DMS153 (cell line): ENCODE data around the gene GNAO1.

Experiments
- DNase-seq: peaks from one replicate; lab custom pipeline; 2025; lab: John Stamatoyannopoulos, UW

Gene GNAO1

DNA sequence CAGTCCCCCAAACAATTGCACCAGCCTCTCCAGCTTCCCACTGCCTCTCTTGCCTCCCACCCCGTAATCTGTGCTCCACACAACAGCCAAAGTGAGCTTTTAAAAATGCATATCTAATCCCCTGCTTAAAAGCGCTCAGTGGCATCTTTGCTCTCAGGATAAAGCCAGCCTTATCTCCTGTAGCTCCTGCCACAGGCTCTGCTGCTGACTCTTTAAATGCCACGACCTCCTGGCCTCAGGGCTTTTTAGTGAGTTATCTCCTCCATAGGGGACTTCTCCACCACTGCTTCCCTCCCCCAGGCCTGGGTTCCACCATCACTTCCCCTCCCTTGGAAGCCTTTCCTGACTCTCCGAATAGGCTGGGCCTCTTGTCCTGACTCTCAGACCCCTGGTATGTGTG is 98.6 kb downstream of the GNAO1 start:
- DNase-seq, result no peak

DNA sequence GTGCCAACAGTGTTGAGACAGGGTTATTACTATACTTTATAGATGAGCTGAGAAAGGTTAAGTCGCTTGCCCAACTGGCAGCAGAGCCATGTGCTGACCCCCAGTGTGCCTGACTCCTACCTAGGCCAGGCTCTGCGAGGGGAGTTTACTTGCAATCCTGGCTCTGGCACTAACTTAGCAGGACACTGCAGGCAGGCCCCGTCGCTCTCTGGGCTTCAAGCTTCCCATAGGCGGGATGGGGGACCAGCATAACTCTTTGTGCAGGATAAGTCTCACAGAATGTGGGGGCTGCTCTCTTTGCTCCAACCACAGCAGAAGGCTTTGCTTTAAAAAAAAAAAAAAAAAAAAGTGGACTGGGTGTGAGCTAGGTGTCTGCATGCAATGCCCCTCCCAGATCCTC is 102.7 kb downstream of the GNAO1 start:
- DNase-seq, result no peak

DNA sequence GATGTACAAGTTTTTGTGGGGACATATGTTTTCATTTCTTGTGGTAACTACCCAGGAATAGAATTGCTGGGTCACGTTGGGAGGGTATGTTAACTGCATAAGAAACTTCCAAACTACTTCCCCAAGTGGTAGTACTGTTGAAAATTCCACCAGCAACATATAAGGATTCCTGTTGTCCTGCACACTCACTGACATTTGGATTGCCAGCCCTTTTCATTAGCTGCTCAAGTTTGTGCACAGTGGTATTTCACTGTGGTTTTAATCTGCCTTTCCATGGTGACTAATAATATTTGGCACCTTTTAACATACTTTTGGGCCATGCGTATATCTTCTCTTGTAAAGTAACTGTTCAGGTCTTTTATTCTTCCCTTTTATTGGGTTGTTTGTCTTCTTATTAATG is 103.3 kb downstream of the GNAO1 start:
- DNase-seq, result no peak

DNA sequence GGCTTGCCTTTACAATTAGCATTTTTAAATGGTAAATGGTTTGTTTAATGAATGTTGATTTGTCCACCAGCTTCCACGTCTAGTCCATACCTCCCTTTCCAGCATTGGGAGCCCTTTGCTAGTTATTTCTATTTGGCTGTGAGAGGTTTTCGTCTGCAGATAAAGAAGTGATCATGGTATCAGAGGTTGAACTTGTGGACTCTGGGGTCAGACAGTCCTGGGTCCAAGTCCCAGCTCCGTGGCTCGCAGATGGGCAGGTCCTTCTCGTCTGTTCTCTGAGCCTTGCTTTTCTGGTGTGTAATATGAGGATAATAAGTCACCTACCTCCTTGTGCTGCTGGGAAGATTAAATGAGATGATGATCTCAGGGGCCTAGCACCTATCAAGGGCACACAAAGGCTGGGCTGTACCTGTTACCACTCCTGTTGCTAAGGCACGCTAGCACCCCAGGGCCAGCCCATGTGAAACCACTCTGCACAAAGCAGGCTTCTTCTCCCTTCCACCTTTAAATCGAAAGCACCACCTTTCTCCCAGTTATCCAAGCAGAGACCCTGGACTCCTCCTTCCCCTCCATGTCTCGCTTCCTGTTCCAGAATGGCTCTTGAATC is 103.9 kb downstream of the GNAO1 start:
- no peak for DNase-seq

DNA sequence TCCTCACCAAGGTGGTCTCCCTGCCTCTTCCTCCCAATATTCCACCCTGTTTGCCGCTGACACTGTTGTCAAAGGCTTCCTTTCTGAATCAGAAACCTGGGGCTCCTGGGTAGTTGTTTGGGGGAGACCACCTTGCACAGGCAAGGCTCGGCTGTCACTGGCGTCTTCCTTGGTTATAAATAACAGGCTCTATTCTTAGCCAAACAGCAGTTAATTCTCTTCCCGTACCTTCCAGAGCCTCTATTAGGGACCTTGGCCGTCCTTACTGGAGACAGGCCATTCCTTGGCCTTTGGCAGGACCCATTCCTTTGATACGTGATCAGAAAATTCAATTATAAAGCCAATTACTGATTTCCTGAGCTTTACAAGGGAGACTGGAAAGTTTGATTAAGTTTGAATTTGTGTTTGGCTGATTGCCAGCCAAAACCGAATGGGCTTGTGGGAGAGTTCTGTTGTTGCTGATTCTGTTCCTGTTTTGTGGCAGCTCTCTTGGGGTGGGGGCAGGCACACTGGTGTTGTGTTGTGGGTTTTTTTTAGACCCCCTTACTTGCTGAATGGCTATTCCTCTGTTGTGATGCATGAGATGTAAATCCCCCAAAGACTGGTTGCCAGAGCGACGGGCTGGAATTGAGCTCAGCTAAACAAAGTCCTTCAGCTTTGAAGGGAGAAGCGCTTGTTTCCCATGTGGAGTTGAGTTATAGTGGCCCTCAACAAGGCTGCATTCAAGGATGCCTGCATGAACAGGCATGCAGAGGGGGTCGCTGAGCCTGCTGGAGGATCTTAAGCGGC is 104.6 kb downstream of the GNAO1 start:
- no peak for DNase-seq

DNA sequence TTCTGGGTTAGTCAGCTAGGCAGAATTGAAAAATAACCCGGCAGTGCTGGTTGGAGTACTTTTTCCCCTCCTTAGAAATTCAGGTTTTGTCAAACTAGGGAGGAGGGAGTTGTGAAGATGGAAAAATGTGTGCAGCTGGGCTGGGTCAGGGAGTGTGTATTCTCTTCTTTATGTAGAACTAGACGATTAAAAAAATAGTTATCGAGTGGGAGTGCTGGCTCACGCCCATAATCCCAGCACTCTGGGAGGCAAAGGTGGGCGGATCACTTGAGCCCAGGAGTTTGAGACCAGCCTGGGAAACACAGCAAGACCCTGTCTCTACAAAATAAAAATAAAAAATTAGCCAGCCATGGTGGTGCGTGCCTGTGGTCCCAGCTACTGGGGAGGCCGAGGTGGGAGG is 106.4 kb downstream of the GNAO1 start:
- no peak for DNase-seq

DNA sequence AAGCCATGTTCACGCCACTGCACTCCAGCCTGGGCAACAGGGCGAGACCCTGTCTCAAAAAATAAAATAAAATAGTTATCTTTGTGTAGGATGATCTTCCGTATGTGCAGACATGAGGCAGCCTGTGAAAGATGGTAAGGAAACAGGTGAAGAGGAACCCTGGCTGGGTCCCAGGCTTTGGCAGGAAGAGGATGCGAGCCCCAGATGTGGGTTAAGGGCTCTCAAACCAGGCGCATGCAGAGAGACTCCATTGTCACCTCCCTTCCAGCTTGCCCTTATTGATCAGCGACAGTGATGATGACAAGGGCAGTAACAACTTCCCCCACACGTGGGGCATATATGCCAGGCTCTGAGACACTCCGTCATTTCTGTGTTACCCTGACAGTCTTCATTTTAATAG is 106.8 kb downstream of the GNAO1 start:
- DNase-seq, result peak; percentile 19

DNA sequence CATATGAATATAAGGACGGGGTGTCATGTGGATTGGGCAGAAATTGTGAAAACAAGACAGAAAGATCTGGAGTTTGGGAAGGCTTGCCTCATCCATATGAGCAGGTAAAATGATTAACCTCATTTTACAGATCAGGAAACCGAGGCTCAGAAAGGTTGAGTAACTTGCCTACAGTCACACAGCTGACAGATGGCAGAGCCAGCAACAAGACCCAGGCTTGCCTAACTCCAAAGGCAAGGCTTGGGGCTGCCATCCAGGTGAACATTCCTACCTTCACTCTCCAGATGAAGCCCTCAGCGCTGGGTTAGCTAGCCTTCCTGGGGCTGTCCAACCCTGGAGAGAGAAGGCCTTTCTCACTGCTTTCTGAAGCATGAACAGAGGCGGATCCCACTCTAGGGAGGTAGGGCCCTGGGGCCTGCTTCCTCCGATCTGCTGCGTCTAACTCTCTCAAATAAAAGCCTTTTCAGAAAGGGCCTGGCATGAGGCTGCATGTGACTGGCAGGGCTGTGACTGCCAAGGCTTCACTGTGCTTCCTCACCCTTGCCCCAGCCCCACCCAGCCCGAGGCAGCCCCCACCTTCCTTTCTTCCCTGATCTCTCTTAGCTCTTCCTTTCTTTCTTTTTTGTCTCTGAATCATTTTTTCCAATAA is 107.8 kb downstream of the GNAO1 start:
- DNase-seq, result peak; percentile 53

DNA sequence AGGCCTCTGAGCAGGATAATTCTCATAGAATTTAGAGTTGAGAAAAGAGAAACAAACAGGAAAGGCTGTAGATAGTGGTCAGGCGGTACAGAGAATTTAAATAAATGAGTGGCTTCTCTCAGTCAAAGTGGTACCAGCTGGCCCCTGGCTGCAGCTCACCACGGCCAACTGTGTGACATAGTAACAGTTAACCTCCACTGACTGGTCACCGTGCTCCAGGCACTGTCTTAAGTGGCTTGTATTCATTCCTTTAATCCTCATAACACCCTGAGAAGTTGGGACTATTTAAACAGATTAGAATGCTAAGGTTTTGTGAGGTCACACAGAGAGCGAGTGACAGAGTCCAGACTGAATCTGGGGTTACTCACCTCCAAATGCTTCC is 108.9 kb downstream of the GNAO1 start:
- DNase-seq, result no peak

DNA sequence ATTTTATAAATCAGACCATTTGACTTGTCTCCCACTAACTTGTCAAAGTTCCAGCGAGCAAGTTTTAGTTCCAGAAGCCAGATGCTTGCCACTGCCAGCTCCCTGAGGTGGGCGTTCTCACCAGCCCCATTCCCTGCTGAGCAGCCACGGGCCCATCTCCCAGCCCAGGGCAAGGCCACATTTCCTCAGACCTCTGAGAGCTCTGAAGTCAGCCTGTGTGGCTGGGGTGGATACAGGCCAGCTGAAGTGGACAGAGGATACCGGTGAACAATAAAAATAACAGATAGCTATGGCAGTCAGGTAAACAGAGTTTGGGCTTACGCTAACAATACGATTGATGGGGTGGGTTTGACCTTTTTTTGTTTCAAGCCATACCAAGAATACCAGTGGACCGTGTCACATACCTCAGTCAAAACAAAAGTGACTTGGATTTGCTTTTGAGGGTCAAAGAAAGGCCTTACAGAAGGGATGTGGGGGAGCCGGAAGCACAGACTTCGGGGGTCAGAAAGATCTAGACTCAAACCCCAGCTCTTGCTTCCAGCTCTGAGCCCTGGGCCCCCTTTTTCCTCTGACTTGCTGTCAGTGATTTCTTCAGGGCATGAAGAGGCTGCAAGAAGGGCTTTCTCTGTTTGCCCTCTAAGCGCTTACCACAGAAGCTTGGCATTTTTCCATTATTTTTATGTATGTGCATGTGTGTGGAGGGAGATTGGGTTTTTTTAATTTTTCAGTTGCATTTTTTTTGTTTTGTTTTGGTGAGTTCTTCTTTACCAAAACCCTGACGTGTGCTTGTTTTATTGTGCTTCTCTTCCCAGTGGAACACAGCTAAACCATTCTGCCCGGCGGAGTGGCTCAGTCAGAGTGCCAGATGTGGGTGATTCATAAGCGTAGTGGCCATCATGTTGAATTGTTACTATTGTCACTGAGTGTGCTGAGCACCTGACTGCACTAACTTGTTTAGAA is 109.9 kb downstream of the GNAO1 start:
- DNase-seq, result no peak

DNA sequence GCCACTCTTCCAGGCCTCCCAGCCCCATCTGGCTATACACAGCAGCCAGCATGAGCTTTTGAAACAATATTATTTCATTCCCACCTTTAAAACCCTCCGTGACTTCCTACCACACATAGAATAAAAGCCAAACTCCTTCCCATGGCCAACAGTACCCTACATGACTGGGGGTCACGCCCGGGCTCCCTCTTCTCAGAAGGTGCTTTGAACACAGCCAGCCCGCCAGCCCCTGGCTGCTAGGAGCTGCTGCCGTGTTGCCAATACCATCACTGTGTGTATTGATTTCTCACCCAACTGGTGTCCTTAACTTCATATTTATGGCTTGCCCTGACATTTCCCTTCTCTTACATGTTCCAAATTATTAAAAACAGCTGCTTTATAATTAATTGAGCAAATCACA is 111.2 kb downstream of the GNAO1 start:
- no peak for DNase-seq

DNA sequence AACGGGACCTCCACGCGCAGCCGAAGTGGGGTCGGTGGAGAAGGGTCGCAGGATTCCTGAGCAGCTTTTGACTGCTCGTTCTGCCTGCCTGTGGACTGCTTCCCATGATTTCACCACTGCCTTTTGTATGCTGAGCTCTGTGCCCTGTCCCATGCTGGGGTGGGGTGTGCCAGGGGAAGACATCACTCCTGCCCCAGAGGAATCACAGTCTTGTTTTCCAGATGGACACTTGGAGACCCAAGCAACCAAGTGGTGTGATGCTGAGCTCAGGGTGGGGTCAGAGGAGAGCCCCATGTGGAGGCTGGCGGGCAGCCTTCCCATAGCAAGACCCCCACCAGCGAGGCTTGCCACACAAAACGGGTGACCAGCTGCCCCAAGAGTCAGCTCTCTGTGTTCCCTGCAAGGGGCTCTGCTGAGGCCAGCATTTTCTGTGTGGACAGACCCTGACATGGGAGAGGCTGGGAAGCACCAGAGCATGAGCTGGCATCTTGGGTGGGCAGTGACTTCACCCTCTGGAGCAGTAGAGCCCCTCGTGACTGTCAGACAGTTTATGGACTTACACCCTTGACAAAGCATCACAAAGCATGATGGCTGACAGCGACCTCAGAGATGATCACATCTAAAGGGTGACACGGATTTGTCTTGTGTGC is 111.9 kb downstream of the GNAO1 start:
- DNase-seq, result no peak

DNA sequence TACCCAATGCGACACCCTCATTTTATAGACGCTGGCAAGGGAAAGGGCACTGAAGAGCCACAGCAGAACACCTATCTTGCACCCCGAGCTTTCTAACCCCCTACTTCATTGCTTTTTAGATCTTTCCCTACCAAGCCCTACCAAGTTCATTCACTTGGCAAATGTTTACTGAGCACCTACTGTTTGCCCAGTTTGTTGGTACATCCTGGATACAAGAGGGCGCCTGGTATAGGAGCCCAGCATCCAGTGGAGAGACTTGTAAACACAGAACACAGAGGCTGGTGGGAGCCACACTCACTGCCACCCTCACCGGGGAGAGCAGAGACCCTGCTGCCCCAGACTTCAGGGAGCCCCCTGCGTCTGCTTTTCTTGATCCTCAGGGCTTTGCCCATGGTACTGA is 112.6 kb downstream of the GNAO1 start:
- no peak for DNase-seq

DNA sequence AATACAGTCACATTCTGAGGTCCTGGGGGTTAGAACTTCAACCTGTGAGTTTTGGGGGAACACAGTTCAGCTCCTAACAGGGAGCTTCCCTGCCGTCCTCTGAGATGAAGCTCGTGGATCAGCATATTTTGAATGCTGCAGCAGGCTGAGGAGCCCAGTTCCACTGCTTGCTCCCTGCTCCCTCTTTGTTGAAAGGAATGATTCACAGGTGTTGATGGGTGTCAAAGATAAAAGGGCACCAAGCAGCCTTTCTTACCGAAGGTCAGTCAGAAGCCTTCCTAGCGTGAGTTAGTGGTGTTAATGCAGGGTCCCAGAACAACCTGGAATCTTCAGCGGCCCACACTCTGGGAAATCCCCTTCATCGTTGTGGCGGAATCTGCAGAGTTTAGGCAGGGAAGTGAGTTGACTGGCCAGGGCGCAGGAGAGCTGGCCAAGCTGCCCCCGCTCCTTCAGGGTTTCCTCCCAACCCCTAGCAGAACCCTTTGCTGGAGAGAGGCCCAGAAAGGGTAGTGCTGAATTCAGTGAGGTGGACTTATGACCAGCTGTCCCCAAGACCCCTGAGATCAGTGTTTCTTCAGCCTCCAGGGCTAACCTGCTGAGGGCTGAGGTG is 114.8 kb downstream of the GNAO1 start:
- no peak for DNase-seq

DNA sequence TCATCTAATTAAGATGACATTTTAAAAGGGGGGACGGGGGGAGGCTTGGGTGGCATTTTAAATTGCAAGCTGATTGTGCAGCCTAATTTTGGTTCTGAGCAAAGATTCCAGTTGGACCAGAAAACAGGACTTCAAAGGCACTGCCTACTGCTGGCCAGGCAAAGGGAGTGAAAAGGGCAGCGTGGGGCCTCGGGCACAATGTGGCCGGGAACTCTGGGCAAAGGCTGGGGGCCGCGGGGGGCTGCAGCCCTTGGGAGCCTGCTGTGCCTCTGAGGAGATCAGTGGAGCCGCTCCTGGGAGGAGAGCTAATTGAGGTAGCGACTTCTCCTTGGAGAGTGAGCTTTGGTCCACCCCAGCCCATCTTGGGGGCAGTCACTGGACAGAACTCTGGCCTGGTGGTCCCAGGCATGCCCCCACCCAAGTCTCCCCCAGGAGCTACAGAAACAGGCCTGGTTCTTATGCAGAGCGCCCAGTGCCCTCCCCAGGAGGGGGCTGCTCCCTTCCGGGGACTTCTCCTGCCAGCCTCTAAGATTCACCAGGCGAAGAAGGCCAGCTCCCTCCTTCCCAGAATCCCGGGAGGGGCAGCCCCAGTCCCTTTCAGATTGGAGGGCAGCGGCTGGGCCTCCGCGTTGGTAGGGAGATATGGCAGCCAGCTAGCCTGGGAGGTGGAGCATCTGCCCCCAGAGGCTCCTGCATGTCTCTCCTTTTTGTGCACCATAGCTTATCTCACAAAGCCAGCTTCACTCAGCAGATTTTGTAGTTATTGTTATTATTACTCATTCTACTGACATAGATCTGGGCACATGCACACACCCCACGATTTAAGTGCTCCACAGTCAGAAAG is 115.6 kb downstream of the GNAO1 start:
- DNase-seq, result no peak

DNA sequence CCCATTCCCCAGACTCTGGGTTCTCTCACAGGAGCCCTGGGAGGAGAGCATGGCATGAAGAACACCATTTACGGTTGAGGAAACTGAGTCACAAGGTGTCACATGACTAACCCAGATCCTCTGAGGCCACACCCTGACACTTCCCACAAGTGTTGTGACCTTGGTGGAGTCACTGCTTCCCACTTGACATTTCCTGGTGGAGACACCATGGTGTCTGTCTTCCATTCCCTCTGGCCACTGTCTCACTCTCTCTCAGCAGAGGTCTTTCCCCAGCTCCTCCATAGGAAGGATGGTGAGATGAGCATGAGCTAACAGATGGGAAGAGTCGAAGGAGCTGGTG is 116.2 kb downstream of the GNAO1 start:
- DNase-seq, result no peak

DNA sequence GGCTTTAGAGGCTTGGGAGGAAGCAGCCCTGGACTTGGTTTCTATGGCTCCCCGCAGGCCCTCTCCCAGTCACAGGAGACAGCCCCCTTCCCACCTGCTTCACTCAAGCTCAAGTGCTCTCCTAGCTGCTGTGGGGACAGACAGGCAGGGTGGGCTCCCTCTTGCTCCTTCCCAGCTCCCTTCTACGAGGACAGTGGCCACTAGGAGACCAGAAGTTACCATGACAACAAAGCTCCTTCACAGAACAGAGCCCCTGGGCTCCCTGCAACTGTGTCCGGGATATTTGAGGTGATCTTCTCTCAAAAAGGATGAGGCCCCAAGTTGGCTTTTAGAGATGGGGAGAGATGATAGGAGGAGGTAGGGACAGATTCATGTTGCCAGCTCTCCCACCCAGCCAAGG is 117.7 kb downstream of the GNAO1 start:
- no peak for DNase-seq

DNA sequence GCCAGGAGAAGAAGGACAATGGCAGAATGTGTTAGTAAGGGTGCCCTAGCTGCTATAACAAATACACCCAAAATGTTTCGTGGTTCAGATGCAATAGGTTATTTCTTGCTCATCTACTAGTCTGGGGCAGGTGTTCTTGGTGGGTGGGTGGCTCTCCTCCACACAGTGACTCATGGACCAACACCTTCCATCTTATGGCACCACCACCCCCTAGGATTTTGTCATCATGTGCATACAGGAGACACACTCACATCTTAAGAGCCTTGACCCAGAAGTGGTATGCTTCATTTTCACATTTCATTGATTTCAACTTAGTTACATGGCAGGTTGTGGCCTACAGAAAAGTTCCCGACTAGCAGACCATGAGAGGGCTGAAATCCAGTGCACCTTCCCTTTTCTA is 119.4 kb downstream of the GNAO1 start:
- peak; percentile 9 for DNase-seq

DNA sequence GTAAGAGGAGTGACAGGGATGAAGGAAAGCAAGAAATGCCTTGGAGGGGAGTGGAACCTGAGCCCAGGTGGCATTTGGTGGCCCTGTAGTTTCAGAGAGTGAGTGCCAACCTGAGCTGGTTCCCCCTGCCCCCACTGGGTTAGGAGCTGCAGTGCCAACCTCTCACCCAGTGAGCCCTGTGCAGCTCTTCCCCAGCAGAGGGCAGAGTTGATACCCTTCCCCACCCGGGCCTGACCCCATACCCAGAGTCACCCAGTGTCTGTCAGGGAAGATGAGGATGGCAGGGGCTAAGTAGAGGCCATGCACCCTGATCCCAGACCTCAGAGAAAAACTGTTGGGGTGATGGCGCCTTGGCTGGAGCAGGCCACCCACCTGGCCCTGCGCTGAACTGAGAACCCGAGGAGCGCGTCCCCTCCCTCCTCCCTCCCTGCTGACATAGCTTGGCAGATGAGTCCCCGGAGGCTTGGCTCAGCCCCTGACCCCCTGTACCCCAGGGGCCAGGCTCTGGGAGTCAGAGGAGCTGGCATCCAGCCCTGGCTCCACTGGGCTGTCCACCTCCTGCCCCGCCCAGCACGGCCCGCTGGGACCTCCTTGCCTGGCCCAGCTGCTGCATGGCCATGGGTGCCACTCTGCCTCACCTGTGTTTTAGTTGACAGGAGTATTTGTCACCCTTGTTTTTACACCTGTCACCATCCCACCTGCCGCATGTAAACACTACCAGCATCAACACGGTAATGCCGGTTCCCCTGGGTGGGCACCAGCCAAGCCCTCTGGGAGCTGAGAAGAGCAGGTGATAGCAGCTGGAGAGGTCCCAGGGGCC is 120.1 kb downstream of the GNAO1 start:
- DNase-seq, result peak; percentile 98

DNA sequence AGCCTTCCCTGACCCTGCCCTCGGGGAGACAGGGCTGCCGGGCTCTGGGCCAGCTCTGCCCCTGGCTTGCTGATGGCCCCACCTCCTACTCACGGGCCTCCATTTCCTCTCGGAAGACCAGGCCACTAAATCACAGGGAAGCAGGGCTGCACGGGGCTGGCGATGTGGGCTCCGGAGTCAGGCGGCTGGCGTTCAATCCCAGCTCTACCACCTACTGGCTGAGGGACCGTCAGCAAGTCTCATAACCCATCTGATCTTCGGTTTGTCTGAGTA is 120.7 kb downstream of the GNAO1 start:
- DNase-seq, result no peak
